Measurements from ENCODE around the gene MIB1. TPM values are rescaled to one million over a fixed set of nuclear protein-coding genes. Genes with fewer than 3 reads are reported as not detected.
A peak's percentile ranks its signal among the peaks of the same experiment; 100 is the strongest.
"Not testable (repeated sequence)": the region's sequence is repeated elsewhere in the genome, so short reads cannot be mapped to it uniquely, and the experiment has no call there.

Gene MIB1
- total RNA-seq, 3 donors from 2014 or later: 35.0 to 55.2 (median 37.7) TPM

GRCh38 chr18:21722687-21723086 is 17.9 kb upstream of the MIB1 start:
- intact Hi-C loops (cut with DNase I; ENCODE audit: low total_unique reads): no loop called here
- TF ChIP-seq POLR2A (IDR thresholded peaks at IDR 0.05): no peak
- TF ChIP-seq, protein P1, sequence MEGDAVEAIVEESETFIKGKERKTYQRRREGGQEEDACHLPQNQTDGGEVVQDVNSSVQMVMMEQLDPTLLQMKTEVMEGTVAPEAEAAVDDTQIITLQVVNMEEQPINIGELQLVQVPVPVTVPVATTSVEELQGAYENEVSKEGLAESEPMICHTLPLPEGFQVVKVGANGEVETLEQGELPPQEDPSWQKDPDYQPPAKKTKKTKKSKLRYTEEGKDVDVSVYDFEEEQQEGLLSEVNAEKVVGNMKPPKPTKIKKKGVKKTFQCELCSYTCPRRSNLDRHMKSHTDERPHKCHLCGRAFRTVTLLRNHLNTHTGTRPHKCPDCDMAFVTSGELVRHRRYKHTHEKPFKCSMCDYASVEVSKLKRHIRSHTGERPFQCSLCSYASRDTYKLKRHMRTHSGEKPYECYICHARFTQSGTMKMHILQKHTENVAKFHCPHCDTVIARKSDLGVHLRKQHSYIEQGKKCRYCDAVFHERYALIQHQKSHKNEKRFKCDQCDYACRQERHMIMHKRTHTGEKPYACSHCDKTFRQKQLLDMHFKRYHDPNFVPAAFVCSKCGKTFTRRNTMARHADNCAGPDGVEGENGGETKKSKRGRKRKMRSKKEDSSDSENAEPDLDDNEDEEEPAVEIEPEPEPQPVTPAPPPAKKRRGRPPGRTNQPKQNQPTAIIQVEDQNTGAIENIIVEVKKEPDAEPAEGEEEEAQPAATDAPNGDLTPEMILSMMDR (IDR thresholded peaks at IDR 0.05): no peak
- no peak for TF ChIP-seq POLR2AphosphoS5 (IDR thresholded peaks at IDR 0.05)
- Histone ChIP-seq H3K4me1 (no peaks in the 10 kb centered on the region), H3K36me3 (no peaks in the 10 kb centered on the region), H3K9me3 (no peaks in the 10 kb centered on the region), H3K4me3 (no peak overlapping the region), H3K27ac (no peak overlapping the region), H3K27me3 (no peaks in the 10 kb centered on the region)
- no peak for DNase-seq (ENCODE audit: low spot score in 2 of 2)

DNA sequence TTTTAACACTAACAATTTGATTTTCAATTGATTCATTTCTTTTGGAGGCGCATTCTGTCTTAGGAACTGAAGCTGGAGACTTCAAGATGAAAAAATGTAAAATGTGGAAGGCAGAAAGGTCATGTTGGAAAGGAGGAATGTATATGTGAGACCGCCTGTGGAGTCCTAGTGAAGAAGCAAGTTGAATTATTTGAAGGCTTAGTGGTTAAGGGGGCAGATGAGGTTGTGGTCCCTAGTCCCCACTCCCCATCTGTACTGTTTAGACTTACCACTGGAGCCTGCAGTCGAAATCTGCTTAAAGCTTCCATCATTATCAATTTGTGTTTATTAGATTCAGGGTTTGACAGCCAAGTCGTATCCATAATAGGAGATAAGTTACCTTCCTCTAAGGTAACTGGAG is 15.4 kb upstream of the MIB1 start:
- H3K27ac ChIP-seq: no peak overlapping the region
- H3K9me3 ChIP-seq: no peaks in the 10 kb centered on the region
- no peak overlapping the region for H3K4me3 ChIP-seq
- TF ChIP-seq POLR2A (IDR thresholded peaks at IDR 0.05) (no peak), POLR2AphosphoS5 (IDR thresholded peaks at IDR 0.05) (no peak)
- TF ChIP-seq, protein P1 (IDR thresholded peaks at IDR 0.05): no peak
- H3K36me3 ChIP-seq: no peaks in the 10 kb centered on the region
- intact Hi-C loops (cut with DNase I; ENCODE audit: low total_unique reads): no loop called here
- H3K4me1 ChIP-seq: no peaks in the 10 kb centered on the region
- DNase-seq (ENCODE audit: low spot score in 2 of 2): no peak
- H3K27me3 ChIP-seq: no peaks in the 10 kb centered on the region

DNA sequence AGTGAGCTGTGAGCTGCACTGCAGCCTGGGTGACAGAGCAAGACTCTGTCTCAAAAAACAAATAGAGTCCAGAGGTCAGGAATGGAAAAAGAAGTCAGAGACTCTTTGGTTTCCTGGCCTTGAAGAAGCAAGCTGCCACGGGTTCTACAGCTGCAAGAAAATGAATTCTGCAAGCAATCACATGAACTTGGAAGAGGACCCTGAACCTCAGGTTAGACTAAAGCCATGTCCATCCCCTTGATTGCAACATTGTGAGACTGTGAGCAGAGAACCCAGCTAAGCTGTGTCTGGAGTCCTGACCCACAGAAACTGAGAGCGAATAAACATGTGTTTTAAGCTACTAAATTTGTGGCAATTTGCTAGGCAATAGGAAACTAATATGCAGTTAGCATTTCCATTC is 12.9 kb upstream of the MIB1 start:
- no peak overlapping the region for H3K4me3 ChIP-seq
- no peak overlapping the region for H3K27ac ChIP-seq
- H3K27me3 ChIP-seq: no peaks in the 10 kb centered on the region
- H3K4me1 ChIP-seq: no peaks in the 10 kb centered on the region
- DNase-seq (ENCODE audit: low spot score in 2 of 2): no peak
- intact Hi-C loops (cut with DNase I; ENCODE audit: low total_unique reads): no loop called here
- H3K9me3 ChIP-seq: no peaks in the 10 kb centered on the region
- H3K36me3 ChIP-seq: no peaks in the 10 kb centered on the region
- TF ChIP-seq, protein P1 (IDR thresholded peaks at IDR 0.05): no peak
- no peak for TF ChIP-seq POLR2AphosphoS5 (IDR thresholded peaks at IDR 0.05)
- TF ChIP-seq POLR2A (IDR thresholded peaks at IDR 0.05): no peak

GRCh38 chr18:21733011-21733410 is 7.6 kb upstream of the MIB1 start:
- H3K4me3 ChIP-seq: no peak overlapping the region
- TF ChIP-seq, protein P1 (IDR thresholded peaks at IDR 0.05): no peak
- no peak for TF ChIP-seq POLR2A (IDR thresholded peaks at IDR 0.05)
- TF ChIP-seq POLR2AphosphoS5 (IDR thresholded peaks at IDR 0.05): no peak
- no peaks in the 10 kb centered on the region for H3K27me3 ChIP-seq
- no peak overlapping the region for H3K27ac ChIP-seq
- intact Hi-C loops (cut with DNase I; ENCODE audit: low total_unique reads): no loop called here
- H3K4me1 ChIP-seq: no peaks in the 10 kb centered on the region
- no peaks in the 10 kb centered on the region for H3K9me3 ChIP-seq
- no peaks in the 10 kb centered on the region for H3K36me3 ChIP-seq
- DNase-seq (ENCODE audit: low spot score in 2 of 2): no peak

DNA sequence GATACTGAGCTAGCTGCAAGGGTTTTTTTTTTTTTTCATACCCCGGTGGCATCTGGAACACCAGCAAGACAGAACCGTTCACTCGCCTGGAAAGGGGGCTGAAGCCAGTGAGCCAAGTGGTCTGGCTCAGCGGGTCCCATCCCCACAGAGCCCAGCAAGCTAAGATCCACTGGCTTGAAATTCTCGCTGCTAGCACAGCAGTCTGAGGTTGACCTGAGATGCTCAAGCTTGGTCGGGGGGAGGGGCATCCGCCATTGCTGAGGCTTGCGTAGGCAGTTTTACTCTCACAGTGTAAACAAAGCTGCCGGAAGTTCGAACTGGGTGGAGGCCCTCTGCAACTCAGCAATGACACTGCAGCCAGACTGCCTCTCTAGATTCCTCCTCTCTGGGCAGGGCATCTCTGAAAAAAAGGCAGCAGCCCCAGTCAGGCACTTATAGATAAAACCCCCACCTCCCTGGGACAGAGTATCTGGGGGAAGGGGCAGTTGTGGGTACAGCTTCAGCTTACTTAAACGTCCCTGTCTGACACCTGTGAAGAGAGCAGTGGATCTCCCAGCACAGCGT is 5.1 kb upstream of the MIB1 start:
- Histone ChIP-seq H3K4me3 (peak overlapping the region in 1 of 3 donors; percentile 15), H3K9me3 (no peaks in the 10 kb centered on the region), H3K4me1 (no peaks in the 10 kb centered on the region), H3K27me3 (no peaks in the 10 kb centered on the region), H3K27ac (no peak overlapping the region), H3K36me3 (no peaks in the 10 kb centered on the region)
- intact Hi-C loops (cut with DNase I; ENCODE audit: low total_unique reads): no loop called here
- no peak for TF ChIP-seq POLR2A (IDR thresholded peaks at IDR 0.05)
- TF ChIP-seq POLR2AphosphoS5 (IDR thresholded peaks at IDR 0.05): no peak
- TF ChIP-seq, protein P1 (IDR thresholded peaks at IDR 0.05): no peak
- DNase-seq (ENCODE audit: low spot score in 2 of 2): no peak

DNA sequence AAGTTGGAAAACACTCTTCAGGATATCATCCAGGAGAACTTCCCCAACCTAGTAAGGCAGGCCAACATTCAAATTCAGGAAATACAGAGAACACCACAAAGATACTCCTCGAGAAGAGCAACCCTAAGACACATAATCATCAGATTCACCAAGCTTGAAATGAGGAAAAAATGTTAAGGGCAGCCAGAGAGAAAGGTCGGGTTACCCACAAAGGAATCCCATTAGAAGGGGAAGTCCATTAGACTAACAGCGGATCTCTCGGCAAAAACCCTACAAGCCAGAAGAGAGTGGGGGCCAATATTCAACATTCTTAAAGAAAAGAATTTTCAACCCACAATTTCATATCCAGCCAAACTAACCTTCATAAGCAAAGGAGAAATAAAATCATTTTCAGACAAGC is 3.7 kb upstream of the MIB1 start:
- DNase-seq (ENCODE audit: low spot score in 2 of 2); H3K27ac ChIP-seq; H3K4me1 ChIP-seq; H3K9me3 ChIP-seq; intact Hi-C loops (cut with DNase I; ENCODE audit: low total_unique reads); H3K36me3 ChIP-seq; H3K27me3 ChIP-seq; H3K4me3 ChIP-seq: not testable (repeated sequence)

Measured in breast epithelium (tissue), 4 donors.